Measurements from ENCODE around the gene ROBO3.

Gene ROBO3

DNA sequence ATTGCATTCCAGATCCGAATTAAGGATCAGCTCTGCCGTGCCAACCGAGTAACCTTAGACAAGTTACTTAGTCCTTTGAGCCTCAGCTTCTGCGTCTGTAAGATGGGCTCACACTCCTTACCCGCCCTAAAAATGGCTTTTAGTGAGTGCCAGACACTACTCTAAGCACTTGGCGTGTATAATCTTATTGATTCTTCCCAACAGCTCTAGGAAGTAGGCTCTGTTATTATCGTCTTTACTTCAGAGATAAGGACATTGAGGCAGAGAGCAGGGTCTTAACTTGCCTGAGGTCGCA lies 21.7 kb upstream of the ROBO3 start:
- DNase-seq = no peak

DNA sequence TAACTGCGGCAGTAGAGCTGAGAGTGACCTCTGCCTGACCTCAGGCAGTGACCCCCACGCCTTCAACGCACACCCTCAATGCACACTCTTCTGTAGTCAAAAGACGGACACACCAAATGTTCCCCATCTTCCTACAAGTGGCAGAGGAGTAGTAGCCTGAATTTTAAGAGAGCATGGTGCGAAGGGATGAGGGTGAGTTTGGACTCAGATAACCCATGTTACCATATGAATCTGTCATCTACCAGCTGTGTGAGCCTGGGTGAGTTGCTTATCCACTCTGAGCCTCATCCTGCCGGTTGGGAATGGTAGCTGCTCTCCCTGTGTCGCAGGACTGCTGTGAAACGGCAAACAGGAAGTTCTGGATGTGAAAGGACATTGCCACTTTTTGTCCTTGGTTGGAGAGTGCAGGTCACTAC lies 20.6 kb upstream of the ROBO3 start:
- DNase-seq = no peak

DNA sequence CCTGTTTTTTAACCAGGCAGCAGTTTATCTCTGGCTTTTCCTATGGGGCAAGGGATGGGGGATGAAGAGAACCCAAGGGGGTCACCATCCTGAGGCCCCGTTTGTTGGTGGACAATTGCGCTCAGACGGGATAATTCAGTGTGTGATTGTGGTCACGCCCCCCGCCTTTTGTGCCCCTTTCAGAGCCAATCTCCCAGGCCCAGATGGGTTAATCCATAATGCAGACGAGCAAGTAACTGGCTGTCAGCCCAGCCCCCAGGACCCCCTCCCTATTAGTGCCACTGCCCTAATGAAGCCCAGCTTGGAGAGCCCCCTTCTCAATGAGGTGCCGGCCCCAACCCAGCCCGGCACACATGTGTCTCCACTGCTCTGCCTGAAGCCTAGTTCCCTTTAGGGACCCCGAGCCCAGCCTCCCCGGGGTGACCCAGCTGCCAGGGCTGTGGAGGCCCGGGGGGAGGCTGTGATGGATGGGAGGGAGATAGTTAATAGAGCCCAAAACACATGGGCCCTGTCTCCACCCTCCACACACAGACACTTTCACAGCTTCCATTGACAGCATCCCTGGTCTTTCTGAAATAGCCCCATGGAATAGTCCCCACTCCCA lies 19.1 kb upstream of the ROBO3 start:
- no peak for DNase-seq

DNA sequence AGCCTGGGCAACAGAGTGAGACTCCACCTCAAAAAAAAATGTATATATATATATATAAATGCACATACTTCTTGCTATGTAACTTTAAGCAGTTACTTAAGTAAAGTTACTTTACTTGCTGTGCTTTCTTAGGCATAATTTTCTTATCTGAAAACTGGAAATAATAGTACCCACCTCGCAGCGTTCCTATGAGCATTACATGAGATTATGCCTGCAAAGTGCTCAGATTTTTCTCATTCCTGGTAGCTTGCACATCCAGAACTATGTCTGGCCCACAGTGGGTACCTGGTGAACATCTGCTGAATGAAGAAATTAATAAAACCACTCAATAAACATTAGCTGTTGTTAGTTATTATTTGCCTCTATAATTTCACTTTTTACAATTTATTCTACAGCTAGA lies 6.1 kb upstream of the ROBO3 start:
- no peak for DNase-seq

DNA sequence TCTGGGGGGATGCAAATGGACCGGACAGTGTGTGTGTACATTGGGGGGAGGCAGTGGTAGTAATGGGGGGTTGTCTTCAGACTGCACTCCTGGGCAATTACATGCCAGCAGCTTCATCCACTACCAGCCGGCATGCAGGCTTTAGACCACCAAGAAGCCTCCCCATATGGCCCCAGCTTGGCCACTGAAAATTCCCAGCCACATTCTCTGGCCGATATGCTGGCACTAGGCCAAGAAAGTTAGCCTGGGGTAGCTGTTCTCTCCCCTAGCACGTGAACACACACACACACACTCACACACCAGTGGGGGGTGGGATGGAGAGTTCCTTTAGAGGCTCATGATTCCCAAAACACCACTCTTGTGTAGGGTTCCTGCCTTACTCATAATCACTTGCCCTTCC lies 3.6 kb upstream of the ROBO3 start:
- no peak for DNase-seq

DNA sequence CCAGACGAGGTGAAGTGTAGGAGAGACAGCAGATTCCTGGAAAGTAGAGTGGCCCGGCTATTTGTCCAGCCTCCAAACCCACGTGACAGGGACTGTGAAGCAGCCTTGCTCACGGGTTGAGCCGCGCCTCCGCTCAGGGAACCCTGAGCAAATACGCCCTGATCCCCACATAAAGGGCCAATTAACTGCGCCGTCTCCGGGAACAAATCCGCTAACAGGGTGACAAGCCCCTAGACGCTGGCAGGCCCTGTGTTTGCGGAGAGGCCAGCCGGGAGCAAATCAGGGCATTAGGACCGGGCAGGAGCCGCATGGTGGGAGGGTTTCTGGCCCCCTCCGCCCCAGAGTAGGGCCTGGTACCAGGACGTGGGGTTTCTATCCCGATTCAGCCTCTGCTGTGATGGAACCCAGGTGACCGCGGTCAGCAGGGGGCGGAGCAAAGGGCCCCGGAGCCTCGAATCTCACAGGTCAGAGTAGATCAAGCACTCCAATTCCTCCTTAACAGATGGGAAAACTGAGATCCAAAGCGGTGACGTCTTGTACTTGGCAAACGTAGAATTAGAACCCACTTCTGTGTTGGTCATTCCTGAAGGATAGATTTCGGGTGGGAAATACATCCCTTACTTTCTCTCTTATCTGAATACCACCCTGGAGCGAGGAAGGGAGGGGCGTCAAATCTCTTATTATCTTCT lies 2.0 kb upstream of the ROBO3 start:
- no peak for DNase-seq

DNA sequence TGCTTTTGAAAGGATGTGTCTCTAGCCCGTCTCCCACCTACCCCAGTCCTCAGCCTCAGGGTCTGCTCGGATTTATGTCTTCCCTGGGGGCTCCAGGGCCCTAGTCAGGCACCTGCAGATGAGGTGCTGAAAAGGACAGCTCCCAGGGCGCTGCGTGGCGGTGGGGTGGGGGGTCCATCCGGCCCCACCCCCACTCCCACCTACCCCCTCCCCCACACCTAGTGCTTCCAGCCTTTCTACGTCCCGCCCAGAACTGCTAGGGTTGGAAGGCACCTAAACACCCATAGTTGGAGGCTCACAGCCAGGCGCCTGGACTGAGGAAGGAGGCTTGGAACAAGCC lies 1.4 kb upstream of the ROBO3 start:
- DNase-seq = no peak

DNA sequence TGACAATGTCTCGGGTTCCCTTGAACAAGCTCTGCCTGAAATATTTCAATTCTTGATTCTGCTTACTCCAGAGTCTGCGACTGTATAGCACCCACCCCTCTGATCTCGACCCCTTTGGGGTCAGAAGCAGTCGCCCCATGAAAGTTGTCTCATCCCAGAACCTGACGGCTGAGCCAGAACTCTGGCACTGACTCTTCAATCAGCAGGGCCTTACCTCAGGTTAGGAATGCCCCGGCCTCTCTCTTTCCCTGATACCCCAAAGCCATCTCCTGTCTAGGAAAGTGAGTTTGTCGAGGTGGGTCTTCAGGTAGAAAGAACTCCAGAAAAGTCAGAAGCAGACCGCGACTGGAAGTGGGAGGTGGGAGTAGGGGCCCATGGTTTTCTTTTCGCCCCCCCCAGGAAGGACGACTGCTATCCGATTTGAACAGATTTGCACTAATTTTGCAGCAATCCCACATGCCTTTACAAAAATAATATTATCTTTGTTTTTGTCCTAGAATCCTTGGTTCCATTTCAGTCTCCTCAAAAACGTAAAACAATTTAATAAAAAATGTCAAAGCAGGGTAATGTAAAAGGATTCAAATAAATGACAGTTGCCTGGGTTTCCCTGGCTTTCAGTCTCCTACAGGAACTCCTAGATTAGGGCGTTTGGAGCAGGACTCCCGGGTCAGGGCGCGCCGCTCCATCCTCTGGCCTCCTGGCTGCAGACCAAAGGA lies 898 bp upstream of the ROBO3 start:
- no peak for DNase-seq

DNA sequence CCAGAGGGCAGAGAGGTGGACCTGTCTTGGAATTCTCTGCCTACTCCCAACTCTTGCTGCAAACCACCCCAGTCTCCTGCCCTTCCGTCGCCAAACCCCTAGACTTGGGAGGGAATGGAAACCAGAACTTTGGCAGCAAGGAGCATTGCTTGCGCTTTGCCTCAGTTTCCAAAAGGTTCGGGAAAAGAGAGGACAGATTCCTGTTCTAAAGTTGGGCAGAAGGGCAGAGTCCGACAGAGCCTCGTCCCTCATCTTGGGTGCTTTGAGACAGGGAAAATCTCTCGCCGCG lies 396 bp upstream of the ROBO3 start:
- DNase-seq = no peak

DNA sequence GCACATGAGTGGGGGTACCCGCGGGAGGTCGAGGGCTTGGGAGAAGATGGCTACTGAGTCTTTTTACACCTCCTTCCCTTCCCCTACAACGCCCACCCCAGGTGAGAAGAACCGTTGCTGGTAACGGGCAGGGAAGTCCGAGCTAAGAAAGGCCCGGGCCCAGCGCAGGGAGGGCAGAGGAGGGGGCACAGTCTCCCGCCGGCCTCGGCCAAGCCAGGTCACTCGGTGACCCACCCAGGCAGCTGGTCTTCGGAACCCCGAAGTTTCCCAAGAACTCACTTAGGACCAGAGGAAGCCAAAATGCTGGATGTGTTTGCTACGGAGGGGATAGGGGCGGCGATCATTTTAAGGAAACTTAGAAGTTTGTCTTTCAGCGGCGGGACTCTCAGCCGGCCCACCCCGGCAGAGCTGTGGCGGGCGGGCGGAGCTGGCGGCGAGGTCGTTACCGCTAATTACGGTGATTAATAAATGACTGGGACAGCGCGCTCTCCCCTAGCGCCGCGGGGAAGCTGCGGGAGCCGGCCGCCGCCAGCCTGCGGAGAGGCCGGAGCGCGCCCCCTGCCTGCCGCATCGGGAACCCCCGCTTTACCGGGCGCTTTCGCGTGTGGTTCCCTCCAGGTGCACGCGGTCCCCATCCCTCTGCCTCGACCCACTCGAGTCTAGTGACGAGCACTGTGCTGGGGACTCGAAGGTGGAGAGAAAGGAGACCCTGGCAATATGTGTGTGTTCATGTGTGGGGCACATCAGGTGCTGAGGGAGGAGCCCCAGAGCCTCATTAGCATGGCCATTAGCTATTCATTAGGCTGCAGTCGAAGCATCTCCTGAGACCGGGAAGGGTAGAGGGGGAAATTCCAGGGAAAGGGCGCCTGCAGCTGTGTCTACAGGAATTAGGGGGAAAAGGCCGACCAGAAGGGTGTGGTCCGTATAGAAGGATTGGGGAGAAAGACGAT lies 945 bp downstream of the ROBO3 start:
- no peak for DNase-seq

DNA sequence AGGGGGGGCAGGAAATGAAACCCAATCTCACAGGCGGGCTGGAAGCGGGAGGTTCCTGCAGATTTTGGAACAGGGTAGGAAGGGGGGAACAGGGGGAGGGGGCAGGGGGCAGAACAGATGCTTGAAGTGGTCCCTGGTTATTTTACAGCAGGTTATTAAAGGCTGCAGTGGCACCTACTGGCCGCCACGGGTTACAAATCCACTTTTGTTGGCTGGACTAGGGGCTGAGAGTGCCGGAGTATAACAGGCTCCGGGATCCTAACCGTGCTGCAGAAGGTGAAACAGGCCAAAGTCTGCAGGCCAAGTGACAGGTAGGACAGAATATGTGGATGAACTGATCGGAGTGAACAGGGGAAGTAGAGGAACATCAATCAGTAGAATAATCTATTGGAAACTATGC lies 2.5 kb downstream of the ROBO3 start:
- no peak for DNase-seq

DNA sequence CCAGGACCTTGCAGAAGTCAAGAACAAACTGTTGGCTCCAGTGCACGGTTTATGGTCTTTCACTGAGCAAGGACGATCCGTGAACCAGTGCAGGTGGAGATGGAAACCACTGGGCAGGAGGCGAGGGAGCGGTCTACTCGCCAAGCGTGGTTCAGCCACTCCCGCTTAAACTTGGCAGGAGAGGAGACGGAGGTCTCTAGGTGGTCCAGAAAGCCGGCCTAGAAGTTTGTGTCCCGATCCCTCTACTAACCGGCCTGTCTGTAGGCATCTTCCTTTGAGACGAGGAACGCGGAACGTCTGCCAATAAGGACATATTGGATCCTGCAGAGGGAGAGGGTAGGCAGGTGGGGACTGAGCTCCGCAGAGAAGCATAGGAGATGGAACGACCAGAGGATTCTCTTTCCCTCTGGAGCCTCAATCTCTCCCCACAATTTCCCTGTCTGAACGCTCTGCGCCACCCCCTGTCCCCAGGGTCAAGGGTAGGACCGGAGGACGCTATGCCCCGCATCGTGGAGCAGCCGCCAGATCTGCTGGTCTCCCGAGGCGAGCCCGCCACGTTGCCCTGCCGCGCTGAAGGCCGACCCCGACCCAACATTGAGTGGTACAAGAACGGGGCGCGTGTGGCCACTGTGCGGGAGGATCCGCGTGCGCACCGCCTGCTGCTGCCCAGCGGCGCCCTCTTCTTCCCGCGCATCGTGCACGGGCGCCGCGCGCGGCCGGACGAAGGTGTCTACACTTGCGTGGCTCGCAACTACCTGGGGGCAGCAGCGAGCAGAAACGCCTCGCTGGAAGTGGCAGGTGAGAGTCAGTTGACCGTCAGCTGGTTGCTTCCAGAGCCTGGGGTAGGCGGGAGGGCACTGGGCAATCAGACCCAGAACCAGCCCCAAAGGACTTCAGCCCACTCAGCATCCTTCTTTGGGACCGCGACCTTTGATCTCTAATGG lies 3.4 kb downstream of the ROBO3 start:
- no peak for DNase-seq

DNA sequence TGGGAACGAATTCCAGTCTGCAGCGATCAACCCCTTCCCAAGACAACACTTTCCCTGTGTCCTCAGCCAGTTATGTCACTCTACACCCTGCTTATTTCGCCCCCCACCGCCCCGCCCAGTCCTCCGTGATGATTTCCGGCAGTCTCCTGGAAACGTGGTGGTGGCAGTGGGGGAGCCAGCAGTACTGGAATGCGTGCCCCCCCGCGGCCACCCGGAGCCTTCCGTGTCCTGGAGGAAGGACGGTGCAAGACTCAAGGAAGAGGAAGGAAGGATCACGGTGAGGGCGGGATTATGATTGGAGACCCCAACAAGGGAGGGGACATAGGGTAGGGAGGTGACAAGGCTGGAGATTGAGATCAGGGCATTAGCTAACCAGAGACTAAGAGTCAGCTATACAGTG lies 4.1 kb downstream of the ROBO3 start:
- no peak for DNase-seq

DNA sequence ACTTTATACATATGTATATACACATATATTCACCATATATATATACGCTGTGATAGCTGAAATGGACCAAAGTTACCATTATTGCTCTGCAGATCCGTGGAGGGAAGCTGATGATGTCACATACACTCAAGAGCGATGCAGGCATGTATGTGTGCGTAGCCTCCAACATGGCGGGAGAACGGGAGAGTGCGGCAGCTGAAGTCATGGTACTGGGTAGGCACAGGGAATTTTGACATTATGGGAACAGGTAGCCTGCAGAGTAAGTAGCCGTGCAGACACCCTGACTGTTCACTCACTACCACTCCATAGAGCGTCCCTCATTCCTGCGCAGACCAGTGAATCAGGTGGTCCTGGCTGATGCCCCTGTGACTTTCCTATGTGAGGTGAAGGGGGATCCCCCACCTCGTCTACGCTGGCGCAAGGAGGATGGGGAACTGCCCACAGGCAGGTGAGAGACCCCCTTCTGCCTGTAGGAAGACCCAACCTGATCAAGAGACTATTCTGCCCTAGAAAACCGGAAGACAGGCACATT lies 4.7 kb downstream of the ROBO3 start:
- DNase-seq = no peak

DNA sequence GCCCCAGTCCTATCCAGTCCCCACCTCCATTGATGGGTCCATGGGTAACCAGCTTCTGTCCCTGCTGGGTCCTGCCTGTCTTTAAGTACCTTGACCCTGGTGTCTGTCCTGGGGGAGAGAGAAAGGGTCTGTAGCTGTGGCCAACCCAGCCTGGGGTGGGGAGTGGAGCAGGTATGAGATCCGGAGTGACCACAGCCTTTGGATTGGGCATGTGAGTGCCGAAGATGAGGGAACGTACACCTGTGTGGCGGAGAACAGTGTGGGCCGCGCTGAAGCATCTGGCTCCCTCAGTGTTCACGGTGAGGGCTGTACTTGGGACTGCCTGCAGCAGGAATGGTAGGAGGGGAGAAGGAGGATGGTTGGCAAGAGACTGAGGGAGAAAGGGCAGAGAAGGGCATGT lies 5.2 kb downstream of the ROBO3 start:
- DNase-seq = no peak

DNA sequence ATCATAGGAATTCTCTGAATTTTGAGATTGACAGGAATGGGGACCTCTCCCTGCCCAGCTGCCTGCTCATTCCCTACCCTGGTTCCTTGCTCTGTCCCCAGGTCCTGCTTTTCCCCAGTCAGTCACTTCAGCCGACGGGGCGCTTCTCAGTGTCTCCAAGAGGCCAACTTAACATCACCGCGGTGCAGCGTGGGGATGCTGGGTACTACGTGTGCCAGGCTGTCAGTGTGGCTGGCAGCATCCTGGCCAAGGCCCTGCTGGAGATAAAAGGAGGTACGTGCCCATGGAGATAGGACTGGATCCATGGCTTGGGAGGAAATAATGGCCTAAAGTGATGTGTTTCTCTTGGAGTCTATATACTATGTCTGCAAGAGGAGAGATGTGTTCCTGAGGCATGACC lies 7.0 kb downstream of the ROBO3 start:
- no peak for DNase-seq

DNA sequence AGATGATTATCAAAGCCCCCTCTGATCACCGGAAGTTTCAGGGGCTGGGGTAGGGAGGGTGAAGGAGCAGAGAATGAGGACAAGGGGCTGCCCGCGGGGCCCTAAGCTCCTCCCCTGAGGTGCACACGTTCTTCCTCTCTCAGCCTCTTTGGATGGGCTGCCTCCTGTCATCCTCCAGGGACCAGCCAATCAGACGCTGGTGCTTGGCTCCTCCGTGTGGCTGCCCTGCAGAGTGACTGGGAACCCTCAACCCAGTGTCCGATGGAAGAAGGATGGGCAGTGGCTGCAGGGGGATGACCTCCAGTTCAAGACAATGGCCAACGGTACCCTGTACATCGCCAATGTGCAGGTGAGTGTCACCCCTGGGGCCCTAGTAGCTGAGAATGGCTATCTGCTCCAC lies 7.5 kb downstream of the ROBO3 start:
- no peak for DNase-seq

DNA sequence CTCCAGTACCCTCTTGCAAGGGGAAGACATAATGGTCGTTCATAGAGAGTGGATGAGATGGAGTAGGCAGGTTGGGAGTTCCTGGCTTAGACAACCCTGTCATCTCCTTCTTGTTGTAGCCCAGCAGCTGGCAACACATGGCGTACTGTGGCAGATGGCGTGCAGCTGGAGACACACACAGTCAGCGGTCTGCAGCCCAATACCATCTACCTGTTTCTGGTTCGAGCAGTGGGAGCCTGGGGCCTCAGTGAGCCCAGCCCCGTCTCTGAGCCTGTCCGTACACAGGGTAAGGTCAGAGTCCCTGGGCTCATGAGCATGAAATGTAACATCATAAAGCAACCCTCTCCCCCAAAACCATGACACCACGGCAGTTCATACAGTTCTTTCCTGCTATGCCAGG lies 8.7 kb downstream of the ROBO3 start:
- DNase-seq = peak; percentile 30

DNA sequence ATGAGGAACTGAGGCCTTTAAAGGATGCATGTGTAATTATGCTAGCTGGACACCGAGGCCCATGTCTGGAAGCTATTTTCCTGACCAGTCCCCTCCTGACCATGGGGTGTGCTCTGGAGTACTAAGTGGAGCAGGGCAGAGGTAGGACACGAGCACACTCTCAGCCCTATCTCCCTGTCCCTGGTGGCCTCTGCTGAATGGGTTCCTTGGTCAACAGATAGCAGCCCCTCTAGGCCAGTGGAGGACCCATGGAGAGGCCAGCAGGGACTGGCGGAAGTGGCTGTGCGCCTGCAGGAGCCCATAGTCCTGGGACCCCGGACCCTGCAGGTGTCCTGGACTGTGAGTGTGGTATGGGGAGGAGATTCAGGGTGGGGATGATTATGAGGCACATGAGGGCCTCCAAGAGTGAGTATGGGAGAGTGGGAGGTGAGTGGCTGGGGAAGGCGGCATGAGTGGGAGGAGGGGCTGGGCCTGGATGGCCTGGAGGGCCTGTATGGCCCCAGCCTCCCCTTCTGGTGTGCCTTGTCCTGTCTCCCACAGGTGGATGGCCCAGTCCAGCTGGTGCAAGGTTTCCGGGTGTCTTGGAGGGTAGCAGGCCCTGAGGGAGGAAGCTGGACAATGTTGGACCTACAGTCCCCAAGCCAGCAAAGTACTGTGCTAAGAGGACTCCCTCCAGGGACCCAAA lies 9.5 kb downstream of the ROBO3 start:
- no peak for DNase-seq

DNA sequence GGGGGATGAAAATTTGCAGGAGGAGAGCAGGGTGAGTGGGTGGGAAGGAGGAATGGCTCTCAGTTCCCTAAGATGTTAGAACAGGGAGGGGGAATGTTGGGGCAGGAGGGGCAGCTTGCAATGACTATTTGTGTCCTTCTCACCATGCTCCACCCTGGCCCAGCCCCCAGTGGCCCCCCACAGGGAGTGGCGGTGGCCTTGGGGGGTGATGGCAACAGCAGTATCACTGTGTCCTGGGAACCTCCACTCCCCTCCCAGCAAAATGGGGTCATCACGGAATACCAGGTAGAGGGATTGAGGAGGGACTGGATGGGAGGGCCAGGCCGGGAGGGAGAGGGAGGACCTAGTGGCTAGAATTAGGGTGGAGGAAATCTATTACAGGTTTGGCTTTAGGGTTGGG lies 10.2 kb downstream of the ROBO3 start:
- DNase-seq = no peak

DNA sequence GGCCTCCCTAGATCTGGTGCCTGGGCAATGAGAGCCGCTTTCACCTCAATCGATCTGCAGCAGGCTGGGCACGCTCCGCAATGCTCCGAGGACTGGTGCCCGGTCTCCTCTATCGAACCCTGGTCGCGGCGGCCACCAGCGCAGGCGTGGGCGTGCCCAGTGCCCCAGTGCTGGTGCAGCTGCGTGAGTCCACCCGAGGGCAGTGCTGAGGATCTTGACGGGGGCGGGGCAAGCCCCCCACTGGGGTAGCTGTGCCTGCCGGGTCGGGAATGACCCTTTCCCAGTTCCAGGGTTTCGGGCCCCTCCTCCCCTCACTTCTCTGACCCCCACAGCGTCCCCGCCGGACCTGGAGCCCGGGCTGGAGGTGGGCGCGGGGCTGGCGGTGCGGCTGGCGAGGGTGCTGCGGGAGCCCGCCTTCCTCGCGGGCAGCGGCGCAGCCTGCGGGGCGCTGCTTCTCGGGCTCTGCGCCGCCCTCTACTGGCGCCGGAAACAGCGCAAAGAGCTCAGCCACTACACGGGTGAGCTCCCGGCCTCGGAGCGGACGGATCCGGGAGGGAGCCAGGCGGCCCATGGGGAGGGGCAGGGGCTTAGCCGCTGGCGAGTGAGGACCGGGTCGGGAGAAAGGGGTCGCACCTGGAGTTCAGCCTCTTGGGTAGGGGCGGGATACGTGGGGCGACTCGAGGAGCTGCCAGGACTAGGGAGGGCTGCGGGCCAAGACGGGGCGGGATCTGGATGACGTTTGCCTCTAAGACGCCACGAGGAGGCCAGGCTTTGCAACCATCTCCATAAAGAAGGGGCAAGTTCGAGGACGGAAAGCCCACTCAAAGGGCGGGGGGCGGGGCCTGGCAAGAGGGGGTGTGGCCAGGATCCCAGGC lies 10.9 kb downstream of the ROBO3 start:
- no peak for DNase-seq
